Psoas muscle (tissue), 8 donors: ENCODE data around the gene ABCD1. TPM values are rescaled to one million over a fixed set of nuclear protein-coding genes. Genes with fewer than 3 reads are reported as not detected.
"Not testable (repeated sequence)": the region's sequence is repeated elsewhere in the genome, so short reads cannot be mapped to it uniquely, and the experiment has no call there.

Experiments
- ATAC-seq, 4 donors: fragments of 200-7000 bp; cut with Tn5 transposase; one replicate each; pipeline ENCODE4 v1.9.1; 2020; ENCODE audit warnings: moderate library complexity in 3 of 4, mild to moderate bottlenecking in 2 of 4
- DNase-seq, 2 donors: peaks; one replicate each; pipeline ENCODE4 v3.0.0-alpha.2; 2020
- H3K27ac ChIP-seq: fragments of 200-600 bp; one replicate; pipeline ENCODE4 v1.8.0; 2022
- H3K27me3 ChIP-seq, 3 donors: fragments of 200-600 bp in 1 of 3; one replicate each; pipeline versions ENCODE4 v1.6.1 to v1.8.0; 2013 to 2022; ENCODE audit warnings: low read length in 2 of 3, mild to moderate bottlenecking in 2 of 3, moderate library complexity in 1 of 3; ENCODE audit not compliant: insufficient read depth in 3 of 3
- H3K36me3 ChIP-seq, 2 donors: fragments of 200-600 bp in 1 of 2; one replicate each; pipeline versions ENCODE4 v1.6.1 to v1.8.0; 2013 to 2022; ENCODE audit warnings: low read depth in 1 of 2, mild to moderate bottlenecking in 1 of 2, moderate library complexity in 1 of 2; ENCODE audit not compliant: insufficient read depth in 1 of 2
- H3K4me1 ChIP-seq: fragments of 200-600 bp; one replicate; pipeline ENCODE4 v1.8.0; 2022
- H3K4me3 ChIP-seq: fragments of 200-600 bp; one replicate; pipeline ENCODE4 v1.8.0; 2022; ENCODE audit warnings: mild to moderate bottlenecking
- H3K9me3 ChIP-seq: fragments of 200-600 bp; one replicate; pipeline ENCODE4 v1.8.0; 2022
- WGBS, 3 donors: extraction: QIAGEN DNeasy Blood & Tissue Kit; methylation state at CpG; one replicate each; pipeline versions ENCODE4 v1.1.6 to v1.1.7; 2013; 5-methylcytosine and 5-hydroxymethylcytosine counted together
- intact Hi-C, 2 donors: fragments of 100-400 bp; cut with DNase I; formaldehyde crosslinking; loops; one replicate each; pipeline versions ENCODE4 v1.11.0 to v1.14.2; 2022
- polyA plus RNA-seq, 3 donors: library from polyadenylated mRNA; stranded (reverse); fragments of 200-250 nt; gene quantifications; one replicate each; pipeline ENCODE4 v1.2.3, GENCODE V29; 2013
- total RNA-seq, 4 donors: library from RNA; stranded (reverse); fragmentation: NEBNext Ultra II Directional in 2 of 4; extraction: Animal tissue kit (Norgen Biotek cat#: 25700) in 2 of 4; gene quantifications; one replicate each; pipeline versions ENCODE4 v1.2.1 to v1.2.4, GENCODE V29; 2021 to 2023
- TF ChIP-seq, protein P1 (sequence below): fragments of 200-600 bp; IDR thresholded peaks from one replicate; pipeline ENCODE4 v1.8.0; 2022; ENCODE audit warnings: antibody characterized with exemption
- donor health status: healthy with polysubstance abuse.
- donor health status: DM: no; HTN: no; CAD: no; lungs with moderate emphysema.
- donor health status: Bipolar disorder and iron deficiency.
- donor health status: healthy.
- donor health status: DM: yes; HTN: yes; CAD: no.
- donor health status: DM: no; HTN: no; CAD: no.
- donor health status: DM: no; HTN: no; CAD: no.
- donor health status: DM: yes; HTN: yes; CAD: no.

The ABCD1 gene
- total and polyA plus RNA-seq, 7 donors, result 11.7 to 36.0 (median 20.8) TPM

DNA sequence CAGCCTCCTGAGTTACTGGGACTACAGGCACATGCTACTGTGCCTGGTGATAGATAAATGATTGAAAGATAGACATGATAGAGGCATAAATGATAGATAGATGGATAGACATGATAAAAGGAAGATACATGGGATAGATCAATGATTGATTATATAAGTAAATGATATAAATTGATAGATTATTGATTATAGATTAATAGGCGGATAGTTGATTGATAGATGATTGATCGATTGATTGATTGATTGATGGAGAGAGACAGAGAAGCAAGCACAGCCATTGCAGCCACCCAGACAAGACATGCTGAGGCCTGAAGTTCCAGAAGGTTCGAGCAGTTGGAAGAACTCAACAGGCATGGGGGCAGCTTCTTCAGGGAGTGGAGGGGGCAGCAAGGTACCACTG lies 21.7 kb downstream of the ABCD1 start:
- Histone ChIP-seq H3K4me3 (no peak overlapping the region), H3K27me3 (peaks cover 0 to 16% (median 0%) of the 10 kb centered on the region in 3 donors), H3K4me1 (no peaks in the 10 kb centered on the region), H3K9me3 (no peaks in the 10 kb centered on the region), H3K36me3 (peaks cover 0 to 1% of the 10 kb centered on the region in 2 donors), H3K27ac (no peak overlapping the region)
- ATAC-seq (no peak), DNase-seq (no peak)
- TF ChIP-seq, protein P1, sequence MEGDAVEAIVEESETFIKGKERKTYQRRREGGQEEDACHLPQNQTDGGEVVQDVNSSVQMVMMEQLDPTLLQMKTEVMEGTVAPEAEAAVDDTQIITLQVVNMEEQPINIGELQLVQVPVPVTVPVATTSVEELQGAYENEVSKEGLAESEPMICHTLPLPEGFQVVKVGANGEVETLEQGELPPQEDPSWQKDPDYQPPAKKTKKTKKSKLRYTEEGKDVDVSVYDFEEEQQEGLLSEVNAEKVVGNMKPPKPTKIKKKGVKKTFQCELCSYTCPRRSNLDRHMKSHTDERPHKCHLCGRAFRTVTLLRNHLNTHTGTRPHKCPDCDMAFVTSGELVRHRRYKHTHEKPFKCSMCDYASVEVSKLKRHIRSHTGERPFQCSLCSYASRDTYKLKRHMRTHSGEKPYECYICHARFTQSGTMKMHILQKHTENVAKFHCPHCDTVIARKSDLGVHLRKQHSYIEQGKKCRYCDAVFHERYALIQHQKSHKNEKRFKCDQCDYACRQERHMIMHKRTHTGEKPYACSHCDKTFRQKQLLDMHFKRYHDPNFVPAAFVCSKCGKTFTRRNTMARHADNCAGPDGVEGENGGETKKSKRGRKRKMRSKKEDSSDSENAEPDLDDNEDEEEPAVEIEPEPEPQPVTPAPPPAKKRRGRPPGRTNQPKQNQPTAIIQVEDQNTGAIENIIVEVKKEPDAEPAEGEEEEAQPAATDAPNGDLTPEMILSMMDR, result no peak
- intact Hi-C loops, result no loop called here
- 87 to 93% (median 91%) methylated on average over 3 of the region's 3 CpGs for WGBS, 3 donors

GRCh38 chrX:153746991-153747390 lies 22.3 kb downstream of the ABCD1 start:
- H3K27ac ChIP-seq, H3K4me1 ChIP-seq, H3K36me3 ChIP-seq, ATAC-seq, intact Hi-C loops, DNase-seq, H3K9me3 ChIP-seq, H3K4me3 ChIP-seq: not testable (repeated sequence)
- 76 to 83% (median 77%) methylated on average over 6 of the region's 6 CpGs for WGBS, 3 donors
- H3K27me3 ChIP-seq, result peaks cover 0 to 13% (median 0%) of the 10 kb centered on the region in 3 donors

GRCh38 chrX:153749017-153749416 lies 24.4 kb downstream of the ABCD1 start:
- H3K36me3 ChIP-seq, DNase-seq, H3K4me1 ChIP-seq, ATAC-seq, intact Hi-C loops, H3K4me3 ChIP-seq, H3K9me3 ChIP-seq, H3K27ac ChIP-seq: not testable (repeated sequence)
- peaks cover 0 to 19% (median 0%) of the 10 kb centered on the region in 3 donors for H3K27me3 ChIP-seq
- WGBS, 3 donors, result 59 to 80% (median 75%) methylated on average over 7 of the region's 7 CpGs

GRCh38 chrX:153750127-153750774 lies 25.6 kb downstream of the ABCD1 start:
- no peaks in the 10 kb centered on the region for H3K4me1 ChIP-seq
- H3K27ac ChIP-seq, result no peak overlapping the region
- TF ChIP-seq, protein P1, result no peak
- peaks cover 0 to 19% (median 0%) of the 10 kb centered on the region in 3 donors for H3K27me3 ChIP-seq
- no peak for DNase-seq
- 61 to 64% (median 63%) methylated on average over 12 of the region's 12 CpGs for WGBS, 3 donors
- no peaks in the 10 kb centered on the region for H3K9me3 ChIP-seq
- H3K4me3 ChIP-seq, result no peak overlapping the region
- intact Hi-C loops, result no loop called here
- no peak for ATAC-seq
- no peaks in the 10 kb centered on the region for H3K36me3 ChIP-seq

GRCh38 chrX:153755136-153755535 lies 30.5 kb downstream of the ABCD1 start:
- TF ChIP-seq, protein P1, result no peak
- 72 to 89% (median 83%) methylated on average over 1 of the region's 1 CpG for WGBS, 3 donors
- H3K9me3 ChIP-seq, result peaks cover 14% of the 10 kb centered on the region
- DNase-seq (no peak), ATAC-seq (no peak)
- H3K4me1 ChIP-seq, result no peaks in the 10 kb centered on the region
- no peaks in the 10 kb centered on the region for H3K36me3 ChIP-seq
- intact Hi-C loops, result no loop called here
- H3K27me3 ChIP-seq, result peaks cover 0 to 6% (median 0%) of the 10 kb centered on the region in 3 donors
- H3K4me3 ChIP-seq, result no peak overlapping the region
- no peak overlapping the region for H3K27ac ChIP-seq
